Fibroblast of skin of back (primary cell): ENCODE results near the gene RAB15.
A peak's percentile ranks its signal among the peaks of the same experiment; 100 is the strongest.

Experiments
- DNase-seq: peaks from one replicate; pipeline ENCODE4 v3.0.0-alpha.2; 2013

Gene RAB15

GRCh38 chr14:64990296-64990695 is 18.2 kb upstream of the RAB15 start:
- no peak for DNase-seq

- peak; percentile 12 for DNase-seq
Measured at GRCh38 chr14:64987438-64987767, 15.3 kb upstream of the RAB15 start.

- DNase-seq: peak; percentile 98
Measured at GRCh38 chr14:64986648-64987437, 14.7 kb upstream of the RAB15 start, which contains the start of gene FNTB. FNTB (plus strand) TSS chr14:64986895; CDS start chr14:64986954, 59 bp downstream.

- DNase-seq: peak; percentile 60
Measured at GRCh38 chr14:64983439-64984310, 11.5 kb upstream of the RAB15 start.

GRCh38 chr14:64979336-64980074 is 7.4 kb upstream of the RAB15 start:
- peak; percentile 48 for DNase-seq

GRCh38 chr14:64974563-64974962 is 2.4 kb upstream of the RAB15 start:
- no peak for DNase-seq

- no peak for DNase-seq
Measured at GRCh38 chr14:64973826-64974225, 1.7 kb upstream of the RAB15 start.

GRCh38 chr14:64973026-64973442 is 898 bp upstream of the RAB15 start:
- no peak for DNase-seq

- DNase-seq: no peak
Measured at GRCh38 chr14:64971491-64971942, 619 bp downstream of the RAB15 start.

- DNase-seq: peak; percentile 43
Measured at GRCh38 chr14:64970776-64971477, 1.2 kb downstream of the RAB15 start.

- no peak for DNase-seq
Measured at GRCh38 chr14:64970041-64970440, 2.1 kb downstream of the RAB15 start.

GRCh38 chr14:64968651-64969050 is 3.5 kb downstream of the RAB15 start:
- DNase-seq: peak; percentile 24

- no peak for DNase-seq
Measured at GRCh38 chr14:64968167-64968566, 4.0 kb downstream of the RAB15 start.

- DNase-seq: no peak
Measured at GRCh38 chr14:64966976-64967375, 5.2 kb downstream of the RAB15 start.

GRCh38 chr14:64965356-64966000 is 6.7 kb downstream of the RAB15 start:
- no peak for DNase-seq

GRCh38 chr14:64963611-64964010 is 8.5 kb downstream of the RAB15 start:
- DNase-seq: no peak

GRCh38 chr14:64960762-64961276 is 11.3 kb downstream of the RAB15 start:
- DNase-seq: no peak

GRCh38 chr14:64958743-64959142 is 13.4 kb downstream of the RAB15 start:
- DNase-seq: no peak

GRCh38 chr14:64958201-64958600 is 13.9 kb downstream of the RAB15 start:
- no peak for DNase-seq

- DNase-seq: no peak
Measured at GRCh38 chr14:64956697-64957406, 15.3 kb downstream of the RAB15 start.

- DNase-seq: no peak
Measured at GRCh38 chr14:64955297-64955696, 16.8 kb downstream of the RAB15 start.
